Neural crest cell (in vitro differentiated cells): ENCODE measurements around the gene ANAPC1. TPM values are rescaled to one million over a fixed set of nuclear protein-coding genes. Genes with fewer than 3 reads are reported as not detected.

ENCODE experiments used
- DNase-seq: peaks from one replicate; pipeline ENCODE4 v3.0.0; 2021; ENCODE audit warnings: low read depth, mixed read lengths, low spot score
- H3K27ac Mint-ChIP-seq: one replicate; pipeline ENCODE4 v1.8.0; 2021; ENCODE audit warnings: mild to moderate bottlenecking, mixed read lengths; ENCODE audit not compliant: unreplicated experiment
- H3K27me3 Mint-ChIP-seq: 2 replicates; pipeline ENCODE4 v1.8.0; 2021; ENCODE audit warnings: low read depth, mild to moderate bottlenecking, mixed read lengths
- H3K36me3 Mint-ChIP-seq: 2 replicates; pipeline ENCODE4 v1.8.0; 2021; ENCODE audit warnings: low read depth, mild to moderate bottlenecking, mixed read lengths
- H3K4me1 Mint-ChIP-seq: 2 replicates; pipeline ENCODE4 v1.8.0; 2021; ENCODE audit warnings: mixed read lengths
- H3K4me3 Mint-ChIP-seq: one replicate; pipeline ENCODE4 v1.8.0; 2021; ENCODE audit warnings: mild to moderate bottlenecking, mixed read lengths
- H3K9me3 Mint-ChIP-seq: 2 replicates; pipeline ENCODE4 v1.8.0; 2021; ENCODE audit warnings: mixed read lengths
- CTCF ChIP-seq: fragments of 200-600 bp; sonication (generic); conservative IDR thresholded peaks from 2 replicates; pipeline ENCODE4 v1.5.0; 2021; ENCODE audit warnings: antibody characterized with exemption, mild to moderate bottlenecking
- total RNA-seq: library from RNA; stranded (reverse); gene quantifications from 2 replicates; pipeline ENCODE4 v1.2.1, GENCODE V29; 2021

ANAPC1 gene
- total RNA-seq, 1 donor from 2014 or later = 69.0 TPM

- H3K36me3 Mint-ChIP-seq = no peaks in the 10 kb centered on the region
- no peaks in the 10 kb centered on the region for H3K9me3 Mint-ChIP-seq
- H3K27me3 Mint-ChIP-seq = no peaks in the 10 kb centered on the region
- H3K27ac Mint-ChIP-seq = no peak overlapping the region
- H3K4me1 Mint-ChIP-seq = peaks cover 14% of the 10 kb centered on the region
- DNase-seq = no peak
- H3K4me3 Mint-ChIP-seq = no peak overlapping the region
- TF ChIP-seq CTCF = no peak
Observed at GRCh38 chr2:111924617-111925107, 40.7 kb upstream of the ANAPC1 start.

GRCh38 chr2:111923276-111923804 is 39.3 kb upstream of the ANAPC1 start:
- Mint-ChIP-seq H3K9me3 (no peaks in the 10 kb centered on the region), H3K27ac (no peak overlapping the region), H3K36me3 (no peaks in the 10 kb centered on the region), H3K4me1 (peaks cover 18% of the 10 kb centered on the region), H3K4me3 (no peak overlapping the region), H3K27me3 (no peaks in the 10 kb centered on the region)
- TF ChIP-seq CTCF = no peak
- DNase-seq = no peak

GRCh38 chr2:111919794-111920608 is 36.0 kb upstream of the ANAPC1 start:
- Mint-ChIP-seq H3K27ac (no peak overlapping the region), H3K4me3 (no peak overlapping the region), H3K4me1 (peaks cover 18% of the 10 kb centered on the region), H3K9me3 (no peaks in the 10 kb centered on the region), H3K27me3 (no peaks in the 10 kb centered on the region), H3K36me3 (no peaks in the 10 kb centered on the region)
- no peak for DNase-seq
- TF ChIP-seq CTCF = no peak

GRCh38 chr2:111919365-111919764 is 35.4 kb upstream of the ANAPC1 start:
- Mint-ChIP-seq H3K27me3 (no peaks in the 10 kb centered on the region), H3K36me3 (no peaks in the 10 kb centered on the region), H3K9me3 (no peaks in the 10 kb centered on the region), H3K4me3 (no peak overlapping the region), H3K4me1 (peaks cover 13% of the 10 kb centered on the region), H3K27ac (no peak overlapping the region)
- no peak for DNase-seq
- peak; percentile 31 for TF ChIP-seq CTCF

- no peak for TF ChIP-seq CTCF
- Mint-ChIP-seq H3K36me3 (no peaks in the 10 kb centered on the region), H3K9me3 (no peaks in the 10 kb centered on the region), H3K27me3 (no peaks in the 10 kb centered on the region), H3K27ac (no peak overlapping the region), H3K4me1 (peaks cover 11% of the 10 kb centered on the region), H3K4me3 (no peak overlapping the region)
- DNase-seq = no peak
Observed at GRCh38 chr2:111918383-111918806, 34.4 kb upstream of the ANAPC1 start.
